CD14-positive monocyte (primary cell): ENCODE data around the gene GDPD4. TPM values are rescaled to one million over a fixed set of nuclear protein-coding genes. Genes with fewer than 3 reads are reported as not detected.

Experiments
- DNase-seq, 3 donors: peaks; one replicate each; pipeline ENCODE4 v3.0.0-alpha.2; 2011 to 2022
- H2AFZ ChIP-seq: 2 replicates; pipeline ENCODE4 v1.6.0; 2012; ENCODE audit warnings: mild to moderate bottlenecking, low read depth, low read length, inconsistent platforms; ENCODE audit not compliant: insufficient read depth, poor library complexity, severe bottlenecking
- H3K27ac ChIP-seq, 2 donors: 1 replicate in 1 of 2; 2 replicates in 1 of 2; pipeline ENCODE4 v1.5.1; 2012 to 2013; ENCODE audit warnings: low read length in 2 of 2, control low read depth in 1 of 2, inconsistent platforms in 1 of 2, low read depth in 1 of 2, mild to moderate bottlenecking in 1 of 2
- H3K27me3 ChIP-seq, 2 donors: one replicate each; pipeline versions ENCODE4 v1.6.0 to v1.6.1; 2011 to 2013; ENCODE audit warnings: low read length in 2 of 2; ENCODE audit not compliant: control insufficient read depth in 2 of 2, insufficient read depth in 2 of 2
- H3K36me3 ChIP-seq, 2 donors: replicated peaks in 1 of 2; 1 replicate in 1 of 2; 2 replicates in 1 of 2; pipeline versions ENCODE4 v1.5.1 to v1.6.1; 2012 to 2013; ENCODE audit warnings: low read length in 2 of 2, control low read depth in 1 of 2, inconsistent platforms in 1 of 2, mild to moderate bottlenecking in 1 of 2; ENCODE audit not compliant: insufficient read depth in 2 of 2, control insufficient read depth in 1 of 2
- H3K4me1 ChIP-seq, 2 donors: 1 replicate in 1 of 2; 2 replicates in 1 of 2; pipeline versions ENCODE4 v1.5.1 to v1.6.1; 2012 to 2013; ENCODE audit warnings: low read length in 2 of 2, control low read depth in 1 of 2, inconsistent platforms in 1 of 2, mild to moderate bottlenecking in 1 of 2, moderate library complexity in 1 of 2; ENCODE audit not compliant: insufficient read depth in 2 of 2, control insufficient read depth in 1 of 2
- H3K4me2 ChIP-seq: replicated peaks from 2 replicates; pipeline ENCODE3; 2012; ENCODE audit warnings: low read length, moderate library complexity, mild to moderate bottlenecking; ENCODE audit not compliant: poor library complexity, severe bottlenecking; ENCODE audit errors: extremely low read depth
- H3K4me3 ChIP-seq, 3 experiments: fragments of 200-600 bp in 1 of 3; sonication (generic) in 1 of 3; replicated peaks in 1 of 3; 1 replicate in 2 of 3; 2 replicates in 1 of 3; pipeline ENCODE4 v1.5.1; 2011 to 2013; ENCODE audit warnings: low read length in 3 of 3, mild to moderate bottlenecking in 3 of 3, control low read depth in 2 of 3, low read depth in 2 of 3, inconsistent platforms in 1 of 3, moderate library complexity in 1 of 3
- H3K79me2 ChIP-seq: 2 replicates; pipeline ENCODE4 v1.6.0; 2012; ENCODE audit warnings: mild to moderate bottlenecking, control low read depth, inconsistent platforms, low read length, moderate library complexity; ENCODE audit not compliant: insufficient read depth
- H3K9ac ChIP-seq: 2 replicates; pipeline ENCODE4 v1.6.0; 2017; ENCODE audit warnings: low read length, mild to moderate bottlenecking; ENCODE audit not compliant: insufficient read depth, poor library complexity, severe bottlenecking
- H3K9me3 ChIP-seq, 2 donors: replicated peaks in 1 of 2; 1 replicate in 1 of 2; 2 replicates in 1 of 2; pipeline versions ENCODE4 v1.5.1 to v1.6.1; 2012 to 2013; ENCODE audit warnings: low read length in 2 of 2, control low read depth in 1 of 2; ENCODE audit not compliant: control insufficient read depth in 1 of 2, insufficient read depth in 1 of 2
- H4K20me1 ChIP-seq: 2 replicates; pipeline ENCODE4 v1.6.0; 2012; ENCODE audit warnings: mild to moderate bottlenecking, low read length, control low read depth, moderate library complexity; ENCODE audit not compliant: insufficient read depth
- H3K27ac Mint-ChIP-seq, 7 donors: one replicate each; pipeline ENCODE4 v1.8.0; 2020; ENCODE audit warnings: mild to moderate bottlenecking in 7 of 7, mixed read lengths in 7 of 7, moderate library complexity in 6 of 7, inconsistent platforms in 2 of 7
- H3K27me3 Mint-ChIP-seq, 3 donors: one replicate each; pipeline ENCODE4 v1.8.0; 2021 to 2022; ENCODE audit warnings: low read depth in 3 of 3, mild to moderate bottlenecking in 3 of 3, mixed read lengths in 3 of 3, moderate library complexity in 3 of 3, inconsistent platforms in 1 of 3
- H3K36me3 Mint-ChIP-seq, 2 donors: one replicate each; pipeline ENCODE4 v1.8.0; 2020; ENCODE audit warnings: mixed read lengths in 2 of 2, inconsistent platforms in 1 of 2, mild to moderate bottlenecking in 1 of 2
- H3K4me1 Mint-ChIP-seq: one replicate; pipeline ENCODE4 v1.8.0; 2020; ENCODE audit warnings: mild to moderate bottlenecking, mixed read lengths
- H3K4me3 Mint-ChIP-seq, 2 donors: one replicate each; pipeline ENCODE4 v1.8.0; 2020; ENCODE audit warnings: mild to moderate bottlenecking in 2 of 2, mixed read lengths in 2 of 2, moderate library complexity in 1 of 2
- H3K9me3 Mint-ChIP-seq, 7 donors: one replicate each; pipeline ENCODE4 v1.8.0; 2020 to 2022; ENCODE audit warnings: mixed read lengths in 7 of 7, mild to moderate bottlenecking in 6 of 7, moderate library complexity in 6 of 7, inconsistent platforms in 2 of 7
- CTCF ChIP-seq: fragments of 200-600 bp; IDR thresholded peaks from one replicate; pipeline ENCODE4 v1.8.0; 2022; ENCODE audit warnings: antibody characterized with exemption, mild to moderate bottlenecking
- WGBS: methylation state at CpG from one replicate; pipeline ENCODE4 v1.1.5; 2013; ENCODE audit warnings: missing lambda C conversion rate; ENCODE audit not compliant: insufficient coverage; 5-methylcytosine and 5-hydroxymethylcytosine counted together
- intact Hi-C, 2 donors: fragments of 100-400 bp; cut with micrococcal nuclease; formaldehyde crosslinking; loops; one replicate each; pipeline versions ENCODE4 v1.15.0 to v1.15.1; 2023
- polyA plus RNA-seq, 3 donors: library from polyadenylated mRNA; depleted of rRNA in 1 of 3; unstranded in 2 of 3; stranded (reverse) in 1 of 3; fragments of 300-500 nt in 2 of 3; fragments of >200 nt in 1 of 3; fragmentation: Illumina TruSeq in 2 of 3; gene quantifications; 1 replicate in 2 of 3; 2 replicates in 1 of 3; pipeline ENCODE4 v1.2.3, GENCODE V29; 2012 to 2021

The GDPD4 gene
- polyA plus RNA-seq, 3 donors = not detected

- Histone ChIP-seq H3K4me1 (no peaks in the 10 kb centered on the region), H3K9ac (no peak overlapping the region), H3K36me3 (no peaks in the 10 kb centered on the region), H3K79me2 (no peaks in the 10 kb centered on the region), H3K4me3 (no peak overlapping the region), H3K9me3 (no peaks in the 10 kb centered on the region), H3K27me3 (no peaks in the 10 kb centered on the region), H3K4me2 (no peak overlapping the region), H2AFZ (no peak overlapping the region), H3K27ac (no peak overlapping the region), H4K20me1 (no peaks in the 10 kb centered on the region)
- Mint-ChIP-seq H3K9me3 (peaks cover 0 to 5% (median 0%) of the 10 kb centered on the region in 7 donors), H3K4me3 (no peak overlapping the region), H3K27me3 (peaks cover 3 to 17% (median 4%) of the 10 kb centered on the region in 3 donors), H3K4me1 (no peaks in the 10 kb centered on the region), H3K27ac (no peak overlapping the region), H3K36me3 (no peaks in the 10 kb centered on the region)
- WGBS = 100% methylated on average over 1 of the region's 4 CpGs
- no peak for TF ChIP-seq CTCF
- intact Hi-C loops = no loop called here
- DNase-seq = no peak
These were observed 11.7 kb downstream of the GDPD4 start for GRCh38 chr11:77289737-77290136.

- no peaks in the 10 kb centered on the region for H3K79me2 ChIP-seq
- H3K4me2 ChIP-seq = no peak overlapping the region
- no peak overlapping the region for H3K4me3 ChIP-seq
- H3K9me3 ChIP-seq = no peaks in the 10 kb centered on the region
- Mint-ChIP-seq H3K4me3 (no peak overlapping the region), H3K4me1 (no peaks in the 10 kb centered on the region), H3K27ac (no peak overlapping the region), H3K27me3 (peaks cover 4 to 12% (median 6%) of the 10 kb centered on the region in 3 donors), H3K9me3 (no peaks in the 10 kb centered on the region), H3K36me3 (no peaks in the 10 kb centered on the region)
- no peak overlapping the region for H3K9ac ChIP-seq
- H4K20me1 ChIP-seq = no peaks in the 10 kb centered on the region
- WGBS = 100% methylated on average over 1 of the region's 5 CpGs
- H3K4me1 ChIP-seq = no peaks in the 10 kb centered on the region
- DNase-seq = peak in 1 of 3 donors; percentile 2
- no peaks in the 10 kb centered on the region for H3K36me3 ChIP-seq
- intact Hi-C loops = no loop called here
- H3K27ac ChIP-seq = no peak overlapping the region
- TF ChIP-seq CTCF = no peak
- H3K27me3 ChIP-seq = no peaks in the 10 kb centered on the region
- no peak overlapping the region for H2AFZ ChIP-seq
These were observed 13.7 kb downstream of the GDPD4 start for GRCh38 chr11:77287615-77288273.
